Kidney (tissue), 14 donors: ENCODE results near the gene ERFE. TPM values are rescaled to one million over a fixed set of nuclear protein-coding genes. Genes with fewer than 3 reads are reported as not detected.
A peak's percentile ranks its signal among the peaks of the same experiment; 100 is the strongest.

ENCODE experiments used
- DNase-seq, 5 donors: peaks; one replicate each; pipeline ENCODE4 v3.0.0-alpha.2; 2013 to 2020
- FAIRE-seq: peaks from 2 replicates; lab custom pipeline; 2012; peaks lifted over from hg19 to GRCh38; lab: Jason Lieb, UNC
- H3K27ac ChIP-seq, 2 donors: one replicate each; pipeline ENCODE4 v1.7.0; 2013; ENCODE audit warnings: low read depth in 2 of 2, low read length in 2 of 2, inconsistent platforms in 1 of 2
- H3K27me3 ChIP-seq: one replicate; pipeline ENCODE4 v1.7.1; 2013; ENCODE audit warnings: low read length, inconsistent platforms; ENCODE audit not compliant: control insufficient read depth, insufficient read depth
- H3K36me3 ChIP-seq, 3 donors: one replicate each; pipeline versions ENCODE4 v1.7.0 to v1.7.1; 2013; ENCODE audit warnings: low read length in 3 of 3, control low read depth in 1 of 3, inconsistent platforms in 1 of 3; ENCODE audit not compliant: insufficient read depth in 3 of 3, control insufficient read depth in 2 of 3
- H3K4me1 ChIP-seq, 3 donors: one replicate each; pipeline versions ENCODE4 v1.7.0 to v1.7.1; 2013; ENCODE audit warnings: low read length in 3 of 3, inconsistent platforms in 1 of 3, low read depth in 1 of 3; ENCODE audit not compliant: control insufficient read depth in 2 of 3, insufficient read depth in 2 of 3
- H3K4me3 ChIP-seq, 3 donors: one replicate each; pipeline versions ENCODE4 v1.7.0 to v1.8.1; 2013; ENCODE audit warnings: low read length in 3 of 3, control low read depth in 1 of 3, inconsistent platforms in 1 of 3
- H3K9ac ChIP-seq, 3 donors: one replicate each; pipeline versions ENCODE4 v1.7.0 to v1.7.1; 2013; ENCODE audit warnings: low read length in 3 of 3, control low read depth in 1 of 3, inconsistent platforms in 1 of 3
- H3K9me3 ChIP-seq, 3 donors: one replicate each; pipeline versions ENCODE4 v1.7.0 to v1.7.1; 2013; ENCODE audit warnings: low read length in 3 of 3, control low read depth in 1 of 3, inconsistent platforms in 1 of 3; ENCODE audit not compliant: control insufficient read depth in 2 of 3, insufficient read depth in 1 of 3
- intact Hi-C: fragments of 100-400 bp; cut with DNase I; formaldehyde crosslinking; loops from one replicate; pipeline ENCODE4 v1.11.1; 2022
- polyA plus RNA-seq: library from polyadenylated mRNA; stranded (reverse); fragments of 350-450 nt; fragmentation: Illumina TruSeq; extraction: RNeasy Lipid Tissue Mini Kit (QIAGEN cat#74804); gene quantifications from one replicate; pipeline ENCODE4 v1.2.3, GENCODE V29; 2014; ENCODE audit warnings: low read depth, low replicate concordance; ENCODE audit not compliant: insufficient read depth
- total RNA-seq: library from RNA; stranded (reverse); fragmentation: NEBNext Ultra II Directional; extraction: Animal tissue kit (Norgen Biotek cat#: 25700); gene quantifications from one replicate; pipeline ENCODE4 v1.2.1, GENCODE V29; 2021
- TF ChIP-seq, protein P1 (sequence below): IDR thresholded peaks from 3 replicates; pipeline ENCODE4 v1.5.1; 2012; ENCODE audit warnings: mild to moderate bottlenecking, moderate library complexity, borderline replicate concordance; ENCODE audit not compliant: insufficient read depth; ENCODE audit errors: extremely low read depth
- donor health status: control.
- donor health status: control.
- donor health status: control.
- donor health status: control.
- donor health status: control.
- donor health status: DM: yes; HTN: yes; CAD: no.
- donor health status: Normal renal cell carcinoma (clear cell type).

Gene ERFE
- total and polyA plus RNA-seq, 2 donors from 2014 or later, result 1.6 to 61.4 TPM

GRCh38 chr2:238155051-238155760 is 3.6 kb upstream of the ERFE start:
- DNase-seq (peak; percentile 94 to 97 (median 95)), FAIRE-seq (no peak)
- TF ChIP-seq, protein P1, sequence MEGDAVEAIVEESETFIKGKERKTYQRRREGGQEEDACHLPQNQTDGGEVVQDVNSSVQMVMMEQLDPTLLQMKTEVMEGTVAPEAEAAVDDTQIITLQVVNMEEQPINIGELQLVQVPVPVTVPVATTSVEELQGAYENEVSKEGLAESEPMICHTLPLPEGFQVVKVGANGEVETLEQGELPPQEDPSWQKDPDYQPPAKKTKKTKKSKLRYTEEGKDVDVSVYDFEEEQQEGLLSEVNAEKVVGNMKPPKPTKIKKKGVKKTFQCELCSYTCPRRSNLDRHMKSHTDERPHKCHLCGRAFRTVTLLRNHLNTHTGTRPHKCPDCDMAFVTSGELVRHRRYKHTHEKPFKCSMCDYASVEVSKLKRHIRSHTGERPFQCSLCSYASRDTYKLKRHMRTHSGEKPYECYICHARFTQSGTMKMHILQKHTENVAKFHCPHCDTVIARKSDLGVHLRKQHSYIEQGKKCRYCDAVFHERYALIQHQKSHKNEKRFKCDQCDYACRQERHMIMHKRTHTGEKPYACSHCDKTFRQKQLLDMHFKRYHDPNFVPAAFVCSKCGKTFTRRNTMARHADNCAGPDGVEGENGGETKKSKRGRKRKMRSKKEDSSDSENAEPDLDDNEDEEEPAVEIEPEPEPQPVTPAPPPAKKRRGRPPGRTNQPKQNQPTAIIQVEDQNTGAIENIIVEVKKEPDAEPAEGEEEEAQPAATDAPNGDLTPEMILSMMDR, result no peak
- H3K9me3 ChIP-seq, result no peaks in the 10 kb centered on the region
- no peak overlapping the region for H3K9ac ChIP-seq
- intact Hi-C loops, result no loop called here
- H3K27me3 ChIP-seq, result no peaks in the 10 kb centered on the region
- H3K4me3 ChIP-seq, result no peak overlapping the region
- H3K36me3 ChIP-seq, result no peaks in the 10 kb centered on the region
- no peak overlapping the region for H3K27ac ChIP-seq
- no peaks in the 10 kb centered on the region for H3K4me1 ChIP-seq

DNA sequence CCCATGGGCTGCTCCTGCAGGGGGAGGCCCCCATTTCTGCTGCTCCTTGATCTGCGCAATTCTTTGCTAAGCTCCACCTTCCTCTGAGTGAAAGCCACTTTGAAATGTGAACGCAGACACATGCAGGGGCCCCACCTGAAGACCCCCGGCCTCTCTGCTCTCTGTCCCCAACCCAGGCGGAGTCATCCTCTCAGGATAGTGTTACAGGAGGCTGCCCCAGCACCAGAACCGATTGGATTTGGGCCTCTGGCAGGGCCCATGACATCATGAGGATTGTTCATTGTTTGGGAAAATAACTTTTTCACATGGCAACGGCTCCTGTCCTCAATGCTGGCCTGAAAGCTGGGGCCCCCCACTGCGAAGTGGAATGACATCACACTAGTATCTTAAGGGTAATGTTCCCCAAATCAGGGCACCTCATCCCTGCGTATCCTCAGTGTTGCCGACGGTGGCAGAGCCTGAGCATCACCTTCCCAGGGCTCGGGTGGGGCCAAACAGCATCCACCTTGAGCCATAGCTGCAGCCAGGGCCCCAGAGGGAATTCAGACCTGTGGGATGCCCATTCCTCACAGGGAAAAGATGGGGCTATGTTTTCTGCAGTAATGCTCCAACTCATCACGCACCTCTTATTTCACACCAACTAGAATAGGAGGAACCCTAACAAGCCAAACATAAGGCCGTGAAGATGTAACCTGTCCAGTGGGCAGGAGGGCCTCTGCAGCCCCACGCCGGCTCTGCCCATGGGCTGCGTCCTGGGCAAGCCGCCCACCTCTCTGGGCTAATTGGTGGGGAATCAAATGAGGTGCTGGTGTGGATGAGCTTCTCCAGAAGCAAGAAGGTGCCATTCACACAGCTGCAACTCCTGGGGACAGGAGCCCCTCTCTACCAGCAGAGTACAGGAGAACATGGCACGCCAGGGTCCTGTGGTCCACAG is 2.7 kb upstream of the ERFE start:
- H3K9me3 ChIP-seq, result no peaks in the 10 kb centered on the region
- peak in 2 of 5 donors; percentile 42 to 54 for DNase-seq
- no peaks in the 10 kb centered on the region for H3K27me3 ChIP-seq
- H3K27ac ChIP-seq, result no peak overlapping the region
- TF ChIP-seq, protein P1, result no peak
- no peak overlapping the region for H3K4me3 ChIP-seq
- no peaks in the 10 kb centered on the region for H3K4me1 ChIP-seq
- H3K9ac ChIP-seq, result no peak overlapping the region
- intact Hi-C loops, result no loop called here
- H3K36me3 ChIP-seq, result no peaks in the 10 kb centered on the region
- no peak for FAIRE-seq

- TF ChIP-seq, protein P1, result no peak
- H3K27ac ChIP-seq, result no peak overlapping the region
- H3K4me3 ChIP-seq, result no peak overlapping the region
- no peaks in the 10 kb centered on the region for H3K9me3 ChIP-seq
- intact Hi-C loops, result no loop called here
- H3K4me1 ChIP-seq, result no peaks in the 10 kb centered on the region
- DNase-seq, result peak in 3 of 5 donors; percentile 55 to 82 (median 65)
- FAIRE-seq, result no peak
- H3K36me3 ChIP-seq, result no peaks in the 10 kb centered on the region
- H3K27me3 ChIP-seq, result no peaks in the 10 kb centered on the region
- no peak overlapping the region for H3K9ac ChIP-seq
Observed at GRCh38 chr2:238157506-238158017, 1.2 kb upstream of the ERFE start.
